Activated T-cell treated with anti-CD3 and anti-CD28 coated beads, Interleukin-2, amount 50 U/mL, for 72 hours (primary cell): ENCODE data around the gene DAP. TPM values are rescaled to one million over a fixed set of nuclear protein-coding genes. Genes with fewer than 3 reads are reported as not detected.

ENCODE experiments used
- ATAC-seq, 2 donors: fragments of 150-1000 bp; cut with Tn5 transposase; replicated peaks in 1 of 2; 2 replicates each; pipeline ENCODE4 v1.10.0; 2021; ENCODE audit warnings: moderate library complexity in 2 of 2, mild to moderate bottlenecking in 1 of 2
- DNase-seq, 2 donors: peaks; one replicate each; pipeline ENCODE4 v3.0.0; 2021 to 2022; ENCODE audit warnings: mixed read lengths in 1 of 2
- H3K27ac Mint-ChIP-seq: one replicate; pipeline ENCODE4 v1.8.0; 2022; ENCODE audit warnings: mild to moderate bottlenecking, moderate library complexity, mixed read lengths
- H3K27me3 Mint-ChIP-seq: one replicate; pipeline ENCODE4 v1.8.0; 2022; ENCODE audit warnings: low read depth, mixed read lengths
- H3K36me3 Mint-ChIP-seq, 2 donors: one replicate each; pipeline ENCODE4 v1.8.0; 2022; ENCODE audit warnings: mixed read lengths in 2 of 2, mild to moderate bottlenecking in 1 of 2; ENCODE audit not compliant: insufficient read depth in 2 of 2
- H3K4me1 Mint-ChIP-seq: one replicate; pipeline ENCODE4 v1.8.0; 2022; ENCODE audit warnings: low read depth, mixed read lengths
- H3K4me3 Mint-ChIP-seq, 2 donors: one replicate each; pipeline ENCODE4 v1.8.0; 2022; ENCODE audit warnings: mild to moderate bottlenecking in 2 of 2, mixed read lengths in 2 of 2, moderate library complexity in 2 of 2
- H3K9me3 Mint-ChIP-seq, 2 donors: one replicate each; pipeline ENCODE4 v1.8.0; 2022; ENCODE audit warnings: mixed read lengths in 2 of 2
- total RNA-seq, 2 donors: library from RNA; stranded (reverse); gene quantifications; one replicate each; pipeline ENCODE4 v1.2.3, GENCODE V29; 2022

Gene DAP
- total RNA-seq, 2 donors from 2014 or later = 55.9 to 61.6 TPM

DNA sequence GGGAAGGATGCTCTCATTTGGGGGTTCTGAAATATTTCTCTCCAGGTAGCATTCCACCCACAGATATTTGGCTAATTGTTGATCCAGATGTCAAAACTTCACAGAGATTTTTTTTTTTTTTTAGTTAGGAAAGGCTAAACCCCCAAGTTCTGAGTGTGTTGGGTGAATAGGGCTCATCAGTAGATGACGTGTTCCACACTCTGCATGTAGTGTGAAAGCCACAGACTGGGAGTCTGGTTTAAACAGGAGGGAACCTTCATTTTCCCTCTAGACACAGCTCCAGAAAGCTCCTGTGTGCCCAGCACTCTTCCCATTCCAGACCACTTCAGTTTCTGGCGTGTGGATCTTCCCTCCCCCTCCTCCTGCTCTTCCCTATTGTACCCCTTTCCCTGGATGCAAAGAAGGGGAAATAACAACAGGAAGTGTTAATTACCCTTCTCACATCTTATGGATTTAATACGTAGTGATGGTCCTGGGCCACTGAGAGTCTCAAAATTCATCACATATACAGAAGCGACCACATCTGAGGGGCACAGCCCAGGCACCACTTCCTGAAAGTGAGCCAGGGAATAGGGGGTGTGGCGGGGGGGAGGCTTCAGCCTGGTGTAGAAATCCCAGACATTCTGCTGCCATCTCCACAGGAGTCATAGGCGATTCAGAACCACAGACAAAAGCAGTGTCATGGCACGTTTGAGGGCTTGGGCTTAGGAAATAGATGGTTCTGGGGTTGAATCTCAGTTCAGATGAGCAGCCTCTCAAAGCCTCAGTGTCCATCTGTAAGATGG lies 65.1 kb downstream of the DAP start:
- no peaks in the 10 kb centered on the region for H3K36me3 Mint-ChIP-seq
- H3K9me3 Mint-ChIP-seq = no peaks in the 10 kb centered on the region
- peaks cover 21% of the 10 kb centered on the region for H3K4me1 Mint-ChIP-seq
- no peaks in the 10 kb centered on the region for H3K27me3 Mint-ChIP-seq
- H3K4me3 Mint-ChIP-seq = no peak overlapping the region
- ATAC-seq (no peak), DNase-seq (no peak)
- H3K27ac Mint-ChIP-seq = no peak overlapping the region

- Mint-ChIP-seq H3K9me3 (no peaks in the 10 kb centered on the region), H3K27ac (no peak overlapping the region), H3K4me3 (no peak overlapping the region), H3K27me3 (no peaks in the 10 kb centered on the region), H3K36me3 (no peaks in the 10 kb centered on the region), H3K4me1 (peaks cover 23% of the 10 kb centered on the region)
- peak; percentile 11 to 12 for DNase-seq
- no peak for ATAC-seq
Measured at GRCh38 chr5:10695055-10695649, 65.9 kb downstream of the DAP start.

DNA sequence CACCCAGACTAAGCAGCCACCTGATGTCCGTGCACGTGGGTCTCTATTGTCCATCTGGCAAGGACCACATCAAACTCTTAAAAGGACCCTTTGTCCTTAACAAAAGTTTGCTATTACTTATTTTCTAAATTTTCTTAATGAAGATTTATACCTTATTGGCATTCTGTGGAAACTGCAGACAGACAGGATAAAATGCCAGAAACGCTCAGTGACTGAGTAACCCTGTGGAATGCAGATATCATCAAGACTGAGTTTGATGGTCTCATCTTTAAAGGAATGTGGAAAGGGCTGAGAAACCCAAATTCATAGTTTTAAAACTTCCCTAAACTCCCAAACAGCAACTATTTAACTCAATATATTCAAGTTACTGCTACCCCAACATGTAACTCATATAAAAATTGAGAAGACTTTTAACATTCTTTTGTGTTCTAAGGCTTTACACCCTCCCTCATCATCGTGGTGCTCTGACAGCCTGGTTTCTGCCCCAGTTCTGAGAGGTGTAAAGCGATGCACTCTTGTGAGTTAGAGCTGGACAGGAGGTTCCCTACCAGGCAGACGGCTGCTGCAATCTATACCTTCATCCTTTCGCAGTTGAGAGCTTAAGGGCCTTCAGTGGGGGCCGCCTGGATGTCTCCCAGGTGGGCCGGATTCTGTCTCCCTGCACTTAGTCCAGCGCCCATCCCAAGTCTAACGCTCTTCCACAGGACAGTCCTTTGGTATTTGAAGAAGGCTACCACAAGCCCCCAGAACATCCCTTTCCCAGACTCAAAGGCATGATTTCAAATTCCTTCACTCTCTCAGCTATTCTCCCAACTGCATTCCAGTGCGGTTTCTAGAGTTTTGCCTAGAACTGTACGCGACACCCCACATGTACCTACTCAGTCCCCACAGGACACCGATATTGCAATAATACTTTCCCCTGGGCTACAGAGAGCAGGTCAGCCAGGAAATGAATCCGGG lies 68.9 kb downstream of the DAP start:
- no peaks in the 10 kb centered on the region for H3K9me3 Mint-ChIP-seq
- H3K4me1 Mint-ChIP-seq = peaks cover 17% of the 10 kb centered on the region
- H3K27me3 Mint-ChIP-seq = no peaks in the 10 kb centered on the region
- H3K27ac Mint-ChIP-seq = no peak overlapping the region
- DNase-seq = no peak
- no peaks in the 10 kb centered on the region for H3K36me3 Mint-ChIP-seq
- H3K4me3 Mint-ChIP-seq = no peak overlapping the region
- no peak for ATAC-seq

DNA sequence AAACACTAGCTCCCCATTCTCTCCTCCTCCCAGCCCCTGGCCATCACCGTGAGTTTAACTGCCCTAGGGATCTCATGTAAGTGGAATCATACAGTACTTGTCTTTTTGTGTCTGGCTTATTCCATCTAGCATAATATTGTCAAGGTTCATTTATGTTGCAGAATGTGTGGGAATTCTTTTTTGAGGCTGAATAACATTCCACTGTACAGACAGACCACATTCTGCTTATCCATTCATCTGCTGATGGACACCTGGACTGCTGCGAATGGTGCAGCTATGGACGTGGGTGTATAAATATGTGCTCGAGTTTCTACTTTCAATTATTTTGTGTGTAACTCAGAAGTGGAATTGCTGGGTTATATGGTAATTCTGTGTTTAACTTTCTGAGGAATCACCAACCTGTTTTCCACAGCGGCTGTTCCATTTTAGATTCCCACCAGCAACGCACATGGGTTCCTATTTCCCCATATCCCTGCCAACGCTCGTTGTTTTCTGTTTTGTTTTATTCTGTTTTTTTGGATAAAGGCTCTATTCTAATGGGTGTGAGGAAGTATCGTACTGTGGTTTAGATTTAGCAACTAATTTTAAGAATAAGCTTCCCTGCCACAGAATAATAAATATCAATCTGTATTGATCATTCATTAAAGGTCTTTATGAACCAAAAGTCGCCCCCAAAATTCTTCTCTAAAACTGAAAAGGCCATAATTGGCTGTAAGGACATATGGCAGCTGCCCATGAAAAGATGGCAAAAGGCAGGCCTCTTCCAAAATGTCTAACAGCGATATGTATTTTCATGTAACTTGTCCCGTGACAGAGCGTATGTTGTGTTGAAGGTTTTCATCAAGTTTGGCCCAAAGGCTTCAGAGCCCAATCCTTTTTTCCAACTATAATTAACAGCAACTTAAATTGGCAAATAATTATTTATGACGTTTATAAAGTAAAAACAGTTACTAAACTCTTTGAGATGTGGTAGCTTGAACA lies 70.3 kb downstream of the DAP start:
- no peak overlapping the region for H3K27ac Mint-ChIP-seq

GRCh38 chr5:10689391-10690081 lies 71.5 kb downstream of the DAP start:
- H3K4me1 Mint-ChIP-seq = peaks cover 20% of the 10 kb centered on the region
- H3K27ac Mint-ChIP-seq = no peak overlapping the region
- ATAC-seq (peak; percentile 41 to 60), DNase-seq (peak; percentile 34 to 38)
- H3K27me3 Mint-ChIP-seq = no peaks in the 10 kb centered on the region
- no peaks in the 10 kb centered on the region for H3K9me3 Mint-ChIP-seq
- H3K36me3 Mint-ChIP-seq = peaks cover 0 to 4% of the 10 kb centered on the region in 2 donors
- no peak overlapping the region for H3K4me3 Mint-ChIP-seq

More for the DNA sequence above, 70.3 kb downstream of the DAP start:
- DNase-seq = no peak
- peaks cover 10% of the 10 kb centered on the region for H3K4me1 Mint-ChIP-seq
- peaks cover 0 to 4% of the 10 kb centered on the region in 2 donors for H3K36me3 Mint-ChIP-seq
- no peak overlapping the region for H3K4me3 Mint-ChIP-seq
- no peak for ATAC-seq
- H3K9me3 Mint-ChIP-seq = no peaks in the 10 kb centered on the region
- H3K27me3 Mint-ChIP-seq = no peaks in the 10 kb centered on the region

DNA sequence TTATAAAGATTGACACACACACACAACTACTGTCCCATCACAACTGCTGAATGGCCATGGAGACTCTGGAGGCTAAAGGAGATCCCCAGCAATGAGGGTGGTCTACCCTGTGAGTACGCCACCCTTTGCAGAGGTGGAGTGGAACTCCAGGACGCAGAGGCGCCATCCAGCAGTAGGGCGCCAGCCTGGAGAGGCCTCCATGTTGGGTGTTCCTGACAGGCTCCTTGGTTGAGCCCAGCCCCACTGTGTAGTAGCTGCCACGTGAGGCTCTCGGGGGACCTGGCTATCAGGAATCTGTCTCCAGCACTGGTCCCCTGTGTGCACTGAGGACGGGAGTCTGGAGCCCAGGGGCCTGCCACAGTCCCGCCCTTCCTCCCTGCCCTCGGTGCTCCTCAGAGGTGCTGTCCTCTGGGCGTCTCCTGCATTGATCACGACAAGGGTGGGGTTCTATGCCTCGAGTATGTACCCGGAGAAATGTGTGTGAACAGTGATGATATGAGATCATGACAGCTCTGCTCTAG lies 72.3 kb downstream of the DAP start:
- peaks cover 0 to 4% of the 10 kb centered on the region in 2 donors for H3K36me3 Mint-ChIP-seq
- no peak for ATAC-seq
- H3K9me3 Mint-ChIP-seq = no peaks in the 10 kb centered on the region
- DNase-seq = no peak
- no peak overlapping the region for H3K4me3 Mint-ChIP-seq
- no peak overlapping the region for H3K27ac Mint-ChIP-seq
- H3K4me1 Mint-ChIP-seq = peaks cover 21% of the 10 kb centered on the region
- H3K27me3 Mint-ChIP-seq = no peaks in the 10 kb centered on the region

- ATAC-seq = no peak
- Mint-ChIP-seq H3K4me3 (no peak overlapping the region), H3K27ac (no peak overlapping the region), H3K27me3 (no peaks in the 10 kb centered on the region), H3K9me3 (no peaks in the 10 kb centered on the region), H3K4me1 (peaks cover 21% of the 10 kb centered on the region), H3K36me3 (peaks cover 0 to 4% of the 10 kb centered on the region in 2 donors)
- no peak for DNase-seq
Measured at GRCh38 chr5:10686890-10687289, 74.1 kb downstream of the DAP start.

DNA sequence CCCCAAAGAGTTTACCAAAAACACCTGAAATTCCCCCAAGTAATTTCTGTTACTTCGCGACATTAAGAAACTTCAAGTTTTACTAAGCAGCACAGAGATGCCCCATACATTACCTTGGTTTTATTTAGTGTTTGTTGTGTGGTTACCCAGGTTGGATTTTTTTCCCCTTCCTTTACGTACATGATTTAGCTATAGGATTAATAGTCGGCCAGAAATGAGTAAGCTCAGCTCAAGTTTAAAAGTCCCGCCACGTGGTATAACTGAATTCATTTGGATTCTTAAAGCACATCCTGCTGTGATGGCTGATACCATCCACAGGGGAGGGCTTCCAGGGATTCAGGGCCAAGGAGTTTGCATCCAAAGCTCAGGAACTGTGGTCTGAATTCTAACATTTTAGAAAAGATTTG lies 75.9 kb downstream of the DAP start:
- peaks cover 0 to 11% of the 10 kb centered on the region in 2 donors for H3K36me3 Mint-ChIP-seq

GRCh38 chr5:10684303-10685086 lies 76.5 kb downstream of the DAP start:
- Mint-ChIP-seq H3K4me3 (peak overlapping the region; percentile 37 to 60), H3K36me3 (peaks cover 0 to 11% of the 10 kb centered on the region in 2 donors)

More for the DNA sequence above, 75.9 kb downstream of the DAP start:
- ATAC-seq (peak; percentile 65 to 69), DNase-seq (no peak)
- no peaks in the 10 kb centered on the region for H3K9me3 Mint-ChIP-seq
- H3K4me1 Mint-ChIP-seq = peaks cover 16% of the 10 kb centered on the region
- H3K4me3 Mint-ChIP-seq = peak overlapping the region; percentile 37 to 60
- H3K27ac Mint-ChIP-seq = peak overlapping the region; percentile 76
- H3K27me3 Mint-ChIP-seq = no peaks in the 10 kb centered on the region

DNA sequence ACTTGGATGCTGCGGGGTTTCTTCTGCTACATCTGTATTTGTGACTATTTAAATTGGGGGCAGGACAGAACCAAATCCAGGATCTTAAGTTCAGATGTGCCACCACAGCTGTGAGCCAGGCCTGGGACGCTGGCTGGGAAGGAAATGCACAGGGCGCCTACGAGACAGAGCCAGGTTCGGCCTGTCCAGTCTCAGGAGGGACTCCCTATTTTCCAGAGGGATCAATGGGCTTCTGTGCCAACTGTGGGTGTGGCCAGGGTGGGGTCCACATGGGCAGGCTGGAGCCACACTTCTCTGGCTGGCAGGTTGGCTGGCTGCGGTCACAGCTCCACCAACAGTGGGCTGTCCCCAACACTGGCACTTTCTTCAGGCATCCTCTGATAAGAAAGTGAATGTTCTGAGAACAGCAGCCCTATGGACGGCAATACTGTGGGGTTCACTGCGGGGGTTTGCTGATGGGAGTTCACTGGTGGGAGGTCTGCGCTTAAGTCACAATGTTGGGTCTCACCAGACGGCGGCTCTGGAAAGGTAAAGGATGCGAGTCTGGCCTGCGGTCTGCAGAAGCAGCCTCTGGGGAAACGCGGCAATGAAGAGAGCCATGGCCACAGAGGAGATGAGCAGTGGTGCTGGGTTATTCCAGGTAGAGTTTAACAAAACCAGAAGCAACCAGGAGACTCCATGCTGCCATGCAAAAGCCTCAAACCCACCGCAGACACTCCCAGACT lies 78.1 kb downstream of the DAP start:
- H3K4me1 Mint-ChIP-seq = peaks cover 15% of the 10 kb centered on the region
- H3K27ac Mint-ChIP-seq = peak overlapping the region; percentile 82

More at GRCh38 chr5:10684303-10685086, 76.5 kb downstream of the DAP start:
- H3K4me1 Mint-ChIP-seq = peaks cover 15% of the 10 kb centered on the region
- H3K27me3 Mint-ChIP-seq = no peaks in the 10 kb centered on the region
- DNase-seq = no peak
- ATAC-seq = peak in 1 of 2 donors; percentile 29
- peak overlapping the region; percentile 76 for H3K27ac Mint-ChIP-seq
- no peaks in the 10 kb centered on the region for H3K9me3 Mint-ChIP-seq

More for the DNA sequence above, 78.1 kb downstream of the DAP start:
- peaks cover 0 to under 1% of the 10 kb centered on the region in 2 donors for H3K9me3 Mint-ChIP-seq
- ATAC-seq = no peak
- no peak overlapping the region for H3K4me3 Mint-ChIP-seq
- H3K27me3 Mint-ChIP-seq = no peaks in the 10 kb centered on the region
- DNase-seq = no peak
- H3K36me3 Mint-ChIP-seq = peaks cover 0 to 12% of the 10 kb centered on the region in 2 donors
